Fibroblast of villous mesenchyme (primary cell): Measurements from ENCODE around the gene POLR1D. TPM values are rescaled to one million over a fixed set of nuclear protein-coding genes. Genes with fewer than 3 reads are reported as not detected.

Source experiments
- DNase-seq: peaks from one replicate; pipeline ENCODE4 v3.0.0-alpha.2; 2010; ENCODE audit warnings: low read depth
- H3K4me3 ChIP-seq: 2 replicates; pipeline ENCODE4 v1.5.1; 2011; ENCODE audit warnings: low read depth, mild to moderate bottlenecking, low read length
- CTCF ChIP-seq: IDR thresholded peaks from 2 replicates; pipeline ENCODE4 v1.5.1; 2012; ENCODE audit warnings: low read depth, mild to moderate bottlenecking, low read length; ENCODE audit not compliant: insufficient read depth
- total RNA-seq: library from RNA; depleted of rRNA; stranded (reverse); fragments of >200 nt; gene quantifications from 2 replicates; pipeline ENCODE4 v1.2.3, GENCODE V29; 2012

Gene POLR1D
- total RNA-seq = 57.9 and 58.9 TPM in 2 replicates

- DNase-seq = peak; percentile 71
- no peak for TF ChIP-seq CTCF
- peak within 1 kb of the TSS; percentile 83 for H3K4me3 ChIP-seq
Observed at GRCh38 chr13:27621366-27622101, at the start of gene POLR1D. POLR1D (plus strand) TSS chr13:27621892; CDS start chr13:27621984, 92 bp downstream.

- TF ChIP-seq CTCF = no peak
- no peak overlapping the region for H3K4me3 ChIP-seq
- peak; percentile 22 for DNase-seq
Observed at GRCh38 chr13:27572234-27572901, 49.3 kb upstream of the POLR1D start.

GRCh38 chr13:27573265-27573664 lies 48.4 kb upstream of the POLR1D start:
- DNase-seq = peak; percentile 56
- no peak overlapping the region for H3K4me3 ChIP-seq
- TF ChIP-seq CTCF = no peak

- peak; percentile 48 for DNase-seq
- H3K4me3 ChIP-seq = no peak overlapping the region
- no peak for TF ChIP-seq CTCF
Observed at GRCh38 chr13:27574661-27575060, 47.0 kb upstream of the POLR1D start.

GRCh38 chr13:27578121-27579030 lies 43.3 kb upstream of the POLR1D start:
- TF ChIP-seq CTCF = no peak
- peak; percentile 62 for DNase-seq
- no peak overlapping the region for H3K4me3 ChIP-seq

- no peak overlapping the region for H3K4me3 ChIP-seq
- DNase-seq = no peak
- no peak for TF ChIP-seq CTCF
Observed at GRCh38 chr13:27583645-27584044, 38.0 kb upstream of the POLR1D start.
